ENCODE measurements around the gene ARMC9. TPM values are rescaled to one million over a fixed set of nuclear protein-coding genes. Genes with fewer than 3 reads are reported as not detected.

ARMC9 gene
- total and polyA plus RNA-seq, 8 donors: 3.7 to 15.0 (median 8.1) TPM

GRCh38 chr2:231201475-231201814 is 3.0 kb downstream of the ARMC9 start:
- ATAC-seq (no peak), FAIRE-seq (no peak), DNase-seq (no peak)
- TF ChIP-seq, protein P1, sequence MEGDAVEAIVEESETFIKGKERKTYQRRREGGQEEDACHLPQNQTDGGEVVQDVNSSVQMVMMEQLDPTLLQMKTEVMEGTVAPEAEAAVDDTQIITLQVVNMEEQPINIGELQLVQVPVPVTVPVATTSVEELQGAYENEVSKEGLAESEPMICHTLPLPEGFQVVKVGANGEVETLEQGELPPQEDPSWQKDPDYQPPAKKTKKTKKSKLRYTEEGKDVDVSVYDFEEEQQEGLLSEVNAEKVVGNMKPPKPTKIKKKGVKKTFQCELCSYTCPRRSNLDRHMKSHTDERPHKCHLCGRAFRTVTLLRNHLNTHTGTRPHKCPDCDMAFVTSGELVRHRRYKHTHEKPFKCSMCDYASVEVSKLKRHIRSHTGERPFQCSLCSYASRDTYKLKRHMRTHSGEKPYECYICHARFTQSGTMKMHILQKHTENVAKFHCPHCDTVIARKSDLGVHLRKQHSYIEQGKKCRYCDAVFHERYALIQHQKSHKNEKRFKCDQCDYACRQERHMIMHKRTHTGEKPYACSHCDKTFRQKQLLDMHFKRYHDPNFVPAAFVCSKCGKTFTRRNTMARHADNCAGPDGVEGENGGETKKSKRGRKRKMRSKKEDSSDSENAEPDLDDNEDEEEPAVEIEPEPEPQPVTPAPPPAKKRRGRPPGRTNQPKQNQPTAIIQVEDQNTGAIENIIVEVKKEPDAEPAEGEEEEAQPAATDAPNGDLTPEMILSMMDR (IDR thresholded peaks at IDR 0.05): no peak
- Histone ChIP-seq H3K4me1 (peaks cover 0 to 15% (median 0%) of the 10 kb centered on the region in 3 donors), H3K4me3 (no peak overlapping the region), H3K27ac (no peak overlapping the region), H3K9me3 (no peaks in the 10 kb centered on the region), H3K27me3 (no peaks in the 10 kb centered on the region), H3K36me3 (no peaks in the 10 kb centered on the region)
- intact Hi-C loops (cut with DNase I): no loop called here
- 82 to 83% methylated on average over 4 of the region's 4 CpGs for WGBS, 2 donors

DNA sequence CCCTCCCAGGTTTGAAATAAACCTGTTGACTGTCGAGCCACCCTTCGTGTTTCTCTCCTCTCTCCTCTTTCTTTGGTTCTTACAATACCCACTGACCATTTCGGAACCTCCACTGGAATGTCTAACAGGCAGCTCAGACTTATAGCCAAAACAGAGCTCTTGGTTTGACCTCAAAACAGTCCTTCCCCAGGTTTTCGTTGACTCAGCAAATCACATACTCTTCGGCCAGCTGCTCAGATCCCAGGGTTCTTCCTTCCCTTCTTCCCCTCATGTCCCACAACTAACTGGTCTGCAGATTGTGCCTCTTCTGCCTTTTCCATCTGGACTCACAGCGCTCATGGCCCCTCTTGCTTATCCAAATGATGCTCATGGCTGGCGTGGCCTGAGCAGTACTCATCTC is 4.7 kb downstream of the ARMC9 start:
- Histone ChIP-seq H3K36me3 (no peaks in the 10 kb centered on the region), H3K4me1 (peaks cover 0 to 11% (median 0%) of the 10 kb centered on the region in 3 donors), H3K27me3 (no peaks in the 10 kb centered on the region), H3K4me3 (no peak overlapping the region), H3K9me3 (no peaks in the 10 kb centered on the region), H3K27ac (no peak overlapping the region)
- WGBS, 2 donors: 85 to 89% methylated on average over 7 of the region's 7 CpGs
- TF ChIP-seq, protein P1 (IDR thresholded peaks at IDR 0.05): no peak
- no peak for ATAC-seq
- intact Hi-C loops (cut with DNase I): no loop called here
- no peak for FAIRE-seq
- DNase-seq: no peak

DNA sequence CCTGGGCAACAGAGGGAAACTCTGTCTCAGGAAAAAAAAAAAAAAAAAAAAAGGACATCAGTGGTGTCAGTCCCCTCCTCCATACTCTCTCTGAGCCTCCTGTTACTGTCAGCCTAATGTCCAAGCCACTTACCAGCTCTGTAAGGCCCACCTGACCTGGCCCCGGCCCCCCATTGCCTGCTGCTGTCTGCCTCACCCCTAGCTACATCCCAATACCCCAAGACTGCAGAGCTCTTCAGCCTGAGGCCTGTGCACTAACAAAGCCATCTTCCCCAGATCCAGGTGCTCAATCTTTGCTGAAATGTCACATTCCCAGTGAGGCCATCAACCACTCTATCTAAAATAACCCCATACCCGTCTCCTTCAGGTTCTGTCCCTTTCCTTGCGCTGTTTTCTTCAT is 5.7 kb downstream of the ARMC9 start:
- ATAC-seq (no peak), DNase-seq (no peak), FAIRE-seq (no peak)
- H3K27me3 ChIP-seq: no peaks in the 10 kb centered on the region
- H3K9me3 ChIP-seq: no peaks in the 10 kb centered on the region
- H3K4me1 ChIP-seq: peaks cover 0 to 9% (median 0%) of the 10 kb centered on the region in 3 donors
- TF ChIP-seq, protein P1 (IDR thresholded peaks at IDR 0.05): no peak
- 91 to 96% methylated on average over 3 of the region's 3 CpGs for WGBS, 2 donors
- H3K36me3 ChIP-seq: peaks cover 0 to 4% (median 0%) of the 10 kb centered on the region in 3 donors
- no peak overlapping the region for H3K4me3 ChIP-seq
- no peak overlapping the region for H3K27ac ChIP-seq
- intact Hi-C loops (cut with DNase I): no loop called here

DNA sequence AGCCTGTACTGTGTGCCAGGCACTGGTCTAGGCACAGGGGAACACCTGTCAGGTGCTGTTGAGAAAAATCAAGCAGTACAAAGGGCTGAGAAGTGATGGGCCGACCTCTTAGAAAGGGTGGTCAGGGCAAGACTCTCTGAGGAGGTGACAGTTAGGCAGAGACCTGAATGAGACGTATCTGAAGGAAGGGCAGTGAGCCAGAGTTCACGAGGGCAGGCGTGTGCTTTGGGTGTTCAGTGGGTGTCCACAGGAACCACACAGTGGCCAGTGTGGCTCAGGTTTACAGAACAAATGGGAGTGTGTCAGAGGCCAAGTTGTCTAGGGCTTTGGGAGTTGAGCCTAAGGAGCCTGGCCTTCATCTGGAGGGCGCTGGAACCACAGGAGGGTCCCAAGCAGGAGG is 6.2 kb downstream of the ARMC9 start:
- Histone ChIP-seq H3K27ac (no peak overlapping the region), H3K27me3 (no peaks in the 10 kb centered on the region), H3K9me3 (no peaks in the 10 kb centered on the region), H3K36me3 (peaks cover 0 to 4% (median 0%) of the 10 kb centered on the region in 3 donors), H3K4me1 (peaks cover 0 to 5% (median 0%) of the 10 kb centered on the region in 3 donors), H3K4me3 (no peak overlapping the region)
- FAIRE-seq: no peak
- TF ChIP-seq, protein P1 (IDR thresholded peaks at IDR 0.05): no peak
- DNase-seq: no peak
- intact Hi-C loops (cut with DNase I): no loop called here
- no peak for ATAC-seq
- WGBS, 2 donors: 91 to 93% methylated on average over 5 of the region's 5 CpGs

GRCh38 chr2:231207734-231208133 is 9.3 kb downstream of the ARMC9 start:
- ATAC-seq (no peak), DNase-seq (no peak), FAIRE-seq (no peak)
- no peak overlapping the region for H3K4me3 ChIP-seq
- H3K9me3 ChIP-seq: no peaks in the 10 kb centered on the region
- intact Hi-C loops (cut with DNase I): no loop called here
- WGBS, 2 donors: 82 to 85% methylated on average over 4 of the region's 4 CpGs
- no peaks in the 10 kb centered on the region for H3K4me1 ChIP-seq
- TF ChIP-seq, protein P1 (IDR thresholded peaks at IDR 0.05): no peak
- H3K27ac ChIP-seq: no peak overlapping the region
- H3K27me3 ChIP-seq: no peaks in the 10 kb centered on the region
- H3K36me3 ChIP-seq: peaks cover 0 to 4% (median 0%) of the 10 kb centered on the region in 3 donors
